Calu3 (cell line): ENCODE measurements around the gene ZFPL1. TPM values are rescaled to one million over a fixed set of nuclear protein-coding genes. Genes with fewer than 3 reads are reported as not detected.

ENCODE experiments used
- BruUV-seq: library from RNA; stranded (reverse); fragments of 400-500 nt; replicated peaks from 2 replicates; lab custom pipeline; 2021; lab: Mats Ljungman, UMichigan
- CTCF ChIA-PET: fragments of 300-600 bp; sonication (Branson Sonifier 250); formaldehyde crosslinking; loops from one replicate; lab custom pipeline; 2022; ENCODE audit warnings: antibody characterized with exemption; lab: Charles Lee
- DNase-seq: peaks from one replicate; pipeline ENCODE4 v3.0.0; 2022
- H3K27ac Mint-ChIP-seq: one replicate; pipeline ENCODE4 v1.8.0; 2022; ENCODE audit warnings: mixed read lengths; ENCODE audit not compliant: unreplicated experiment
- H3K27me3 Mint-ChIP-seq: one replicate; pipeline ENCODE4 v1.8.0; 2022; ENCODE audit warnings: mixed read lengths; ENCODE audit not compliant: unreplicated experiment
- H3K36me3 Mint-ChIP-seq: one replicate; pipeline ENCODE4 v1.8.0; 2022; ENCODE audit warnings: mild to moderate bottlenecking, moderate library complexity, mixed read lengths; ENCODE audit not compliant: insufficient read depth, unreplicated experiment
- H3K4me1 Mint-ChIP-seq: one replicate; pipeline ENCODE4 v1.8.0; 2022; ENCODE audit warnings: mild to moderate bottlenecking, low read depth, mixed read lengths; ENCODE audit not compliant: unreplicated experiment
- H3K4me3 Mint-ChIP-seq: one replicate; pipeline ENCODE4 v1.8.0; 2022; ENCODE audit warnings: mild to moderate bottlenecking, low read depth, moderate library complexity, mixed read lengths; ENCODE audit not compliant: unreplicated experiment
- H3K9me3 Mint-ChIP-seq: one replicate; pipeline ENCODE4 v1.8.0; 2022; ENCODE audit warnings: low read depth, mixed read lengths; ENCODE audit not compliant: unreplicated experiment
- CTCF ChIP-seq: fragments of 200-600 bp; IDR thresholded peaks from one replicate; pipeline ENCODE4 v1.8.0; 2022; ENCODE audit warnings: antibody characterized with exemption; ENCODE audit not compliant: unreplicated experiment
- intact Hi-C: fragments of 100-400 bp; cut with micrococcal nuclease; formaldehyde crosslinking; loops from one replicate; pipeline ENCODE4 v1.10.0; 2022; ENCODE audit not compliant: unreplicated experiment
- total RNA-seq: library from RNA; stranded (reverse); gene quantifications from 2 replicates; pipeline ENCODE4 v1.2.3, GENCODE V29; 2022

ZFPL1 gene
- total RNA-seq, 1 experiment from 2014 or later = 47.6 TPM

GRCh38 chr11:65053827-65054508, 30.1 kb upstream of the ZFPL1 start:
- no peak overlapping the region for H3K27ac Mint-ChIP-seq
- CTCF ChIA-PET = no interaction called here
- no TSS peak for BruUV-seq
- intact Hi-C loops = no loop called here
- no peak overlapping the region for H3K4me3 Mint-ChIP-seq
- TF ChIP-seq CTCF = no peak
- H3K4me1 Mint-ChIP-seq = no peaks in the 10 kb centered on the region
- peaks cover 29% of the 10 kb centered on the region for H3K27me3 Mint-ChIP-seq
- no peak for DNase-seq
- H3K9me3 Mint-ChIP-seq = no peaks in the 10 kb centered on the region
- H3K36me3 Mint-ChIP-seq = peaks cover 6% of the 10 kb centered on the region

- H3K27ac Mint-ChIP-seq = no peak overlapping the region
- H3K4me1 Mint-ChIP-seq = no peaks in the 10 kb centered on the region
- no peak for DNase-seq
- H3K9me3 Mint-ChIP-seq = no peaks in the 10 kb centered on the region
- H3K27me3 Mint-ChIP-seq = peaks cover 29% of the 10 kb centered on the region
- BruUV-seq = no TSS peak
- H3K36me3 Mint-ChIP-seq = peaks cover 6% of the 10 kb centered on the region
- intact Hi-C loops = no loop called here
- TF ChIP-seq CTCF = no peak
- CTCF ChIA-PET = no interaction called here
- H3K4me3 Mint-ChIP-seq = no peak overlapping the region
Measured at GRCh38 chr11:65055538-65055937, 28.5 kb upstream of the ZFPL1 start.

GRCh38 chr11:65056999-65057398, 27.0 kb upstream of the ZFPL1 start:
- peaks cover 10% of the 10 kb centered on the region for H3K36me3 Mint-ChIP-seq
- H3K4me1 Mint-ChIP-seq = no peaks in the 10 kb centered on the region
- H3K4me3 Mint-ChIP-seq = no peak overlapping the region
- peaks cover 28% of the 10 kb centered on the region for H3K27me3 Mint-ChIP-seq
- no peak for TF ChIP-seq CTCF
- intact Hi-C loops = no loop called here
- DNase-seq = no peak
- CTCF ChIA-PET = no interaction called here
- no peak overlapping the region for H3K27ac Mint-ChIP-seq
- BruUV-seq = no TSS peak
- H3K9me3 Mint-ChIP-seq = no peaks in the 10 kb centered on the region

GRCh38 chr11:65057526-65057925, 26.5 kb upstream of the ZFPL1 start:
- no peak for TF ChIP-seq CTCF
- peaks cover 28% of the 10 kb centered on the region for H3K27me3 Mint-ChIP-seq
- BruUV-seq = no TSS peak
- no peak overlapping the region for H3K4me3 Mint-ChIP-seq
- peaks cover 10% of the 10 kb centered on the region for H3K36me3 Mint-ChIP-seq
- no peaks in the 10 kb centered on the region for H3K4me1 Mint-ChIP-seq
- CTCF ChIA-PET = no interaction called here
- no peak for DNase-seq
- intact Hi-C loops = no loop called here
- H3K27ac Mint-ChIP-seq = no peak overlapping the region
- no peaks in the 10 kb centered on the region for H3K9me3 Mint-ChIP-seq
